K562 (cell line): ENCODE results near the gene NR6A1. TPM values are rescaled to one million over a fixed set of nuclear protein-coding genes. Genes with fewer than 3 reads are reported as not detected.

Experiments
- ATAC-seq: fragments of 200-7000 bp; cut with Tn5 transposase; 3 replicates; pipeline ENCODE4 v1.9.1; 2020; ENCODE audit warnings: moderate library complexity
- BruUV-seq: library from RNA; stranded (reverse); fragments of 400-500 nt; replicated peaks from 2 replicates; lab custom pipeline; 2021; lab: Mats Ljungman, UMichigan
- CTCF ChIA-PET: fragments of 300-600 bp; formaldehyde crosslinking; extraction: SDS; loops from one replicate; lab custom pipeline; 2021; ENCODE audit warnings: low intra/inter-chr PET ratio; lab: Yijun Ruan, JAX
- POLR2A ChIA-PET: fragments of 300-600, 350-650 bp; sonication (Branson Sonifier 250); formaldehyde crosslinking; extraction: SDS; loops from one replicate; lab custom pipeline; 2021; ENCODE audit warnings: antibody characterized with exemption, inconsistent platforms; lab: Yijun Ruan, JAX
- DNase-seq, 4 experiments: peaks; one replicate each; pipeline versions ENCODE4 v3.0.0 to v3.0.0-alpha.2; 2011 to 2018; ENCODE audit warnings: low spot score in 3 of 4, mixed read lengths in 3 of 4; ENCODE audit errors: extremely low read depth in 1 of 4
- FAIRE-seq: peaks from 2 replicates; lab custom pipeline; 2011; peaks lifted over from hg19 to GRCh38; lab: Jason Lieb, UNC
- H2AFZ ChIP-seq: 2 replicates; pipeline ENCODE4 v1.6.0; 2011; ENCODE audit warnings: low read depth, low read length, control low read depth, inconsistent platforms
- H3K27ac ChIP-seq: fragments of 200-600 bp; 3 replicates; pipeline ENCODE4 v1.8.0; 2011; ENCODE audit warnings: low read depth, mild to moderate bottlenecking, control low read depth, inconsistent platforms, low read length, moderate library complexity, mixed read lengths; ENCODE audit errors: extremely low read depth
- H3K27me3 ChIP-seq, 2 experiments: fragments of 300-600 bp in 1 of 2; 2 replicates in 1 of 2; 3 replicates in 1 of 2; pipeline versions ENCODE4 v1.6.0 to v1.8.0; 2011; ENCODE audit warnings: inconsistent platforms in 2 of 2, low read length in 2 of 2, mild to moderate bottlenecking in 1 of 2, mixed read lengths in 1 of 2, moderate library complexity in 1 of 2; ENCODE audit not compliant: control insufficient read depth in 2 of 2, insufficient read depth in 2 of 2
- H3K36me3 ChIP-seq: fragments of 300-600 bp; 3 replicates; pipeline ENCODE4 v1.8.0; 2011; ENCODE audit warnings: mild to moderate bottlenecking, low read length, inconsistent platforms; ENCODE audit not compliant: control insufficient read depth, insufficient read depth
- H3K4me1 ChIP-seq, 2 experiments: fragments of 200-600 bp in 1 of 2; replicated peaks in 1 of 2; 2 replicates in 1 of 2; 3 replicates in 1 of 2; pipeline versions ENCODE4 v1.5.1 to v1.8.0; 2011; ENCODE audit warnings: inconsistent platforms in 2 of 2, low read length in 2 of 2, mild to moderate bottlenecking in 1 of 2, mixed read lengths in 1 of 2, moderate library complexity in 1 of 2; ENCODE audit not compliant: control insufficient read depth in 2 of 2, insufficient read depth in 2 of 2
- H3K4me2 ChIP-seq: 2 replicates; pipeline ENCODE4 v1.6.1; 2011; ENCODE audit warnings: low read length, control low read depth, inconsistent platforms, mixed read lengths; ENCODE audit not compliant: insufficient read depth
- H3K4me3 ChIP-seq: fragments of 200-600 bp; sonication (generic), shearing (Covaris generic); 2 replicates; pipeline ENCODE4 v1.5.1; 2016; ENCODE audit warnings: control low read depth, inconsistent platforms
- H3K79me2 ChIP-seq: fragments of 200-600 bp; 3 replicates; pipeline ENCODE4 v1.8.0; 2011; ENCODE audit warnings: low read length, inconsistent platforms; ENCODE audit not compliant: control insufficient read depth, insufficient read depth
- H3K9ac ChIP-seq, 2 experiments: 2 replicates each; pipeline versions ENCODE4 v1.6.0 to v1.6.1; 2011; ENCODE audit warnings: low read depth in 2 of 2, low read length in 2 of 2, control low read depth in 1 of 2, inconsistent platforms in 1 of 2, mild to moderate bottlenecking in 1 of 2, mixed read lengths in 1 of 2; ENCODE audit not compliant: insufficient read depth in 1 of 2
- H3K9me1 ChIP-seq: one replicate; pipeline ENCODE4 v1.6.0; 2011; ENCODE audit warnings: inconsistent platforms, mild to moderate bottlenecking, low read length, moderate library complexity; ENCODE audit not compliant: control insufficient read depth, insufficient read depth
- H3K9me3 ChIP-seq: replicated peaks from 2 replicates; pipeline ENCODE4 v1.5.1; 2011; ENCODE audit warnings: low read depth, low read length, inconsistent platforms; ENCODE audit not compliant: control insufficient read depth, insufficient read depth
- H4K20me1 ChIP-seq: replicated peaks from 2 replicates; pipeline ENCODE4 v1.6.1; 2011; ENCODE audit warnings: low read length, inconsistent platforms, mixed read lengths; ENCODE audit not compliant: control insufficient read depth, insufficient read depth
- ID3 ChIP-seq, 2 experiments: fragments of 250-450 bp in 1 of 2; fragments of 450-650 bp in 1 of 2; sonication (Bioruptor Pico) in 1 of 2; IDR thresholded peaks; 2 replicates each; pipeline versions ENCODE4 v1.6.1 to v1.8.0; 2016 to 2021; ENCODE audit warnings: mild to moderate bottlenecking in 2 of 2, moderate library complexity in 2 of 2, missing compliant biosample characterization in 1 of 2, missing genetic modification characterization in 1 of 2
- MBD2 ChIP-seq: sonication (generic); IDR thresholded peaks from 2 replicates; pipeline ENCODE4 v1.6.1; 2016; ENCODE audit warnings: low read depth, borderline replicate concordance
- NR0B1 ChIP-seq: fragments of 450-650 bp; IDR thresholded peaks from one replicate; pipeline ENCODE4 v1.6.1; 2018; ENCODE audit warnings: mild to moderate bottlenecking, moderate library complexity; ENCODE audit not compliant: partially characterized antibody
- PATZ1 ChIP-seq: fragments of 250-450 bp; sonication (Bioruptor Pico); IDR thresholded peaks from 2 replicates; pipeline ENCODE4 v1.5.0; 2020; ENCODE audit warnings: mild to moderate bottlenecking, borderline replicate concordance
- PCBP1 ChIP-seq: fragments of 200-400 bp; formaldehyde crosslinking; IDR thresholded peaks from 2 replicates; pipeline ENCODE4 v1.6.1; 2018; ENCODE audit warnings: mild to moderate bottlenecking, low read depth, low read length; ENCODE audit not compliant: poor library complexity, severe bottlenecking
- PHF8 ChIP-seq: fragments of 200-600 bp; sonication (generic); IDR thresholded peaks from 2 replicates; pipeline ENCODE4 v1.6.1; 2012; ENCODE audit warnings: mixed run types, mild to moderate bottlenecking, inconsistent platforms, low read length, moderate library complexity, borderline replicate concordance
- RBFOX2 ChIP-seq: fragments of 200-400 bp; formaldehyde crosslinking; IDR thresholded peaks from 2 replicates; pipeline ENCODE4 v1.6.1; 2017; ENCODE audit warnings: low read depth, mild to moderate bottlenecking, low read length, moderate library complexity
- RBM14 ChIP-seq: fragments of 200-400 bp; formaldehyde crosslinking; IDR thresholded peaks from 2 replicates; pipeline ENCODE4 v1.6.1; 2018; ENCODE audit warnings: low read depth, mild to moderate bottlenecking, low read length, moderate library complexity, borderline replicate concordance; ENCODE audit not compliant: insufficient read depth
- SNRNP70 ChIP-seq: fragments of 200-400 bp; formaldehyde crosslinking; optimal IDR thresholded peaks from 2 replicates; pipeline ENCODE3; 2017; ENCODE audit warnings: low read depth, low read length
- ZBED1 ChIP-seq: IDR thresholded peaks from 2 replicates; pipeline ENCODE4 v1.6.1; 2014
- ZNF212 ChIP-seq: fragments of 450-650 bp; formaldehyde crosslinking; IDR thresholded peaks from 2 replicates; pipeline ENCODE4 v1.4.0; 2020; ENCODE audit warnings: mild to moderate bottlenecking
- ZNF24 ChIP-seq: fragments of 450-650 bp; IDR thresholded peaks from 2 replicates; pipeline ENCODE4 v1.6.1; 2016
- ZNF583 ChIP-seq: fragments of 250-450 bp; sonication (Bioruptor Pico); IDR thresholded peaks from 2 replicates; pipeline ENCODE4 v1.4.0; 2020
- WGBS: fragments of 100-300 bp; shearing (Covaris generic); methylation state at CpG from one replicate; pipeline ENCODE4 v1.1.6; 2016; ENCODE audit warnings: low coverage, mixed read lengths; ENCODE audit not compliant: insufficient coverage; ENCODE audit errors: missing lambda C conversion rate; 5-methylcytosine and 5-hydroxymethylcytosine counted together
- in situ Hi-C: fragments of 300-500 bp; cut with MboI; formaldehyde crosslinking; loops from 4 replicates; pipeline ENCODE4 v1.15.0; 2018; ENCODE audit warnings: inconsistent platforms, mixed read lengths
- intact Hi-C: fragments of 100-400 bp; cut with micrococcal nuclease; formaldehyde crosslinking; loops from 2 replicates; pipeline ENCODE4 v1.14.2; 2022
- polyA plus RNA-seq, 8 experiments: library from polyadenylated mRNA; depleted of rRNA in 4 of 8; stranded (reverse) in 5 of 8; unstranded in 3 of 8; fragments of >200 nt; fragmentation: Nextera tagmentation in 2 of 8; fragmentation: Illumina TruSeq in 1 of 8; extraction: Ambion mirVana in 2 of 8; extraction: Trizol in 1 of 8; gene quantifications; 2 replicates each; pipeline versions ENCODE4 v1.2.1 to v1.2.3, GENCODE V29; 2011 to 2014; ENCODE audit warnings: inconsistent platforms in 1 of 8, missing spikeins in 1 of 8
- total RNA-seq, 7 experiments: library from RNA; depleted of rRNA in 6 of 7; stranded (reverse); fragments of >200 nt in 6 of 7; fragmentation: Illumina TruSeq in 2 of 7; extraction: Trizol in 2 of 7; gene quantifications; 2 replicates each; pipeline versions ENCODE4 v1.2.1 to v1.2.3, GENCODE V29; 2011 to 2021; ENCODE audit warnings: low replicate concordance in 1 of 7

The NR6A1 gene
- total and polyA plus RNA-seq, 9 of the 15 experiments (the other 6 are each of a cell fraction or from before 2014, with no cell fraction given) = 9.7 to 55.4 (median 28.3) TPM

- 21% methylated on average over 18 of the region's 18 CpGs for WGBS
- peak; percentile 61 for FAIRE-seq
- TF ChIP-seq ZNF212 (CRISPR knock-in tag) (no peak), RBFOX2 (0 out of 2 replicates have a peak, but pooled peaks have one; percentile 36), PCBP1 (no peak), PHF8 (no peak), ZNF24 (no peak), SNRNP70 (no peak), MBD2 (no peak), ZBED1 (no peak), PATZ1 (CRISPR knock-in tag) (no peak), RBM14 (no peak), ZNF583 (CRISPR knock-in tag) (0 out of 2 replicates have a peak, but pooled peaks have one; percentile 5), NR0B1 (no peak), ID3 (CRISPR knock-in tag; IDR thresholded peaks at IDR 0.05) (no peak), ID3 (tag; IDR thresholded peaks at IDR 0.05) (peak; percentile 73; the same call in 1 of the 2 replicates)
Observed at GRCh38 chr9:124818431-124819281, 47.5 kb upstream of the NR6A1 start.

More at GRCh38 chr9:124818431-124819281, 47.5 kb upstream of the NR6A1 start:
- H4K20me1 ChIP-seq = no peaks in the 10 kb centered on the region
- BruUV-seq = no TSS peak
- ChIA-PET POLR2A (interaction anchor here (0.6 to 1.5 kb wide), 7 partner anchors 11 to 89 kb away, joined by 3 to 5 read pairs (median 4); no protein-coding TSS in a partner anchor), CTCF (no interaction called here)
- in situ Hi-C loops (no loop called here), intact Hi-C loops (no loop called here)
- no peaks in the 10 kb centered on the region for H3K36me3 ChIP-seq
- peaks cover 13 to 14% of the 10 kb centered on the region in 2 experiments for H3K4me1 ChIP-seq
- H3K9me1 ChIP-seq = no peaks in the 10 kb centered on the region
- DNase-seq (peak in 3 of 4 experiments; percentile 44 to 60 (median 50)), ATAC-seq (peak; percentile 75)
- peak overlapping the region; percentile 90 for H2AFZ ChIP-seq
- H3K9me3 ChIP-seq = no peaks in the 10 kb centered on the region
- peak overlapping the region in 1 of 2 experiments; percentile 84; a peak in 2 of 4 replicates for H3K9ac ChIP-seq
- no peak overlapping the region for H3K27ac ChIP-seq
- no peaks in the 10 kb centered on the region for H3K27me3 ChIP-seq
- no peak overlapping the region for H3K4me3 ChIP-seq
- H3K79me2 ChIP-seq = no peaks in the 10 kb centered on the region
- peak overlapping the region; percentile 40 for H3K4me2 ChIP-seq
